ENCODE data around the gene TYW3. TPM values are rescaled to one million over a fixed set of nuclear protein-coding genes. Genes with fewer than 3 reads are reported as not detected.

The TYW3 gene
- total RNA-seq, 1 donor from 2014 or later, result 4.3 TPM

DNA sequence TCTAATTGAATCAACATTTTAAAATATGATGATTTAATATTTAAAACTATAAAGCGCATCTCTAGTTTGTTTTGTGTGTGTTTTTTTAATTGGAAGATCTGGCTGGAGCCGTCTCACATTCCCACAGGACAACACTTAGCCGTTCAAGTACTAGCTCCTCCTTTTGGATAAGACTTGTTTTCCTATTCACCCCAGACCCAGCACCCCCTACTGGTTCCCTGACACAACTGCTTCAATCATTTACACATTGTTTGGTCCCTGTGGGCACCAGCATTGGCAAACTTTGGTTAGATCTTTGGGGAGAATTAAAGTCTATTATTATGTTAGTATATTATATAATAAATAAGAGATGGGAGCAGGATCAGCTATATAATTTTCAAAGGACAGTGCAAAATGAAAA is 34.5 kb downstream of the TYW3 start:
- Mint-ChIP-seq H3K4me1 (ENCODE audit: low read depth) (no peaks in the 10 kb centered on the region), H3K36me3 (ENCODE audit: low read depth) (no peaks in the 10 kb centered on the region), H3K27me3 (ENCODE audit: low read depth) (peaks cover 17% of the 10 kb centered on the region), H3K9me3 (ENCODE audit: low read depth) (no peaks in the 10 kb centered on the region), H3K27ac (ENCODE audit: unreplicated experiment) (no peak overlapping the region), H3K4me3 (ENCODE audit: unreplicated experiment) (no peak overlapping the region)
- TF ChIP-seq, protein P1, sequence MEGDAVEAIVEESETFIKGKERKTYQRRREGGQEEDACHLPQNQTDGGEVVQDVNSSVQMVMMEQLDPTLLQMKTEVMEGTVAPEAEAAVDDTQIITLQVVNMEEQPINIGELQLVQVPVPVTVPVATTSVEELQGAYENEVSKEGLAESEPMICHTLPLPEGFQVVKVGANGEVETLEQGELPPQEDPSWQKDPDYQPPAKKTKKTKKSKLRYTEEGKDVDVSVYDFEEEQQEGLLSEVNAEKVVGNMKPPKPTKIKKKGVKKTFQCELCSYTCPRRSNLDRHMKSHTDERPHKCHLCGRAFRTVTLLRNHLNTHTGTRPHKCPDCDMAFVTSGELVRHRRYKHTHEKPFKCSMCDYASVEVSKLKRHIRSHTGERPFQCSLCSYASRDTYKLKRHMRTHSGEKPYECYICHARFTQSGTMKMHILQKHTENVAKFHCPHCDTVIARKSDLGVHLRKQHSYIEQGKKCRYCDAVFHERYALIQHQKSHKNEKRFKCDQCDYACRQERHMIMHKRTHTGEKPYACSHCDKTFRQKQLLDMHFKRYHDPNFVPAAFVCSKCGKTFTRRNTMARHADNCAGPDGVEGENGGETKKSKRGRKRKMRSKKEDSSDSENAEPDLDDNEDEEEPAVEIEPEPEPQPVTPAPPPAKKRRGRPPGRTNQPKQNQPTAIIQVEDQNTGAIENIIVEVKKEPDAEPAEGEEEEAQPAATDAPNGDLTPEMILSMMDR (IDR thresholded peaks at IDR 0.05), result peak; percentile 45
- no peak for DNase-seq (ENCODE audit: low spot score)

DNA sequence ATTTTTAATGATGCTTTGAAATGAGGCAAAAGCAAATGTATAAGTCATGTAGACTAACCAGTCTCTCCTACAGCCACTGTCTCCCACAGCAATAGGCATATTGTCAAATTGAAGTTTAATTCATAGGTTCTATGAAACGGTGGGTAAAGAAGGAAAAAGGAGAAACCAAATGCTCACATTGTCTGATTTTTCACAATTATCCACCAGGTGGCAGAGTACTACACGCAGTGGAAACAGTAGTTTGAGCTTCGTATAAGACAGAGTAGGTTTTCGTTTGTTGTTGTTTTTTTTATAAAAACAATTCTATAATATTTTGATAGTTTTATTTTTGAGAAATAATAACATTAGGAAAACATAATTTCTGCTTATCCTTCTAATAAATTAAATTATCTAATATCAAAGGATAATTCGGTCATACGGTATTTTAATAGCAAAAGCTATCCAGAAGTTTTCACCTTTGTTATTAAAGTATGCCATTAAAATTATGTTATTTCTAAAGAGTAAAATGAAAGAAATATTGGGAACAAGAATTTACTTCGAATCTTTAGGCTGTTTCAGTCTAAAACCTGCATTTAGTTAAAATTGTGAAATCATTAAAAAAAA is 39.1 kb downstream of the TYW3 start:
- no peak for DNase-seq (ENCODE audit: low spot score)
- TF ChIP-seq, protein P1 (IDR thresholded peaks at IDR 0.05), result peak; percentile 91
- H3K9me3 Mint-ChIP-seq (ENCODE audit: low read depth), result no peaks in the 10 kb centered on the region
- peaks cover 35% of the 10 kb centered on the region for H3K27me3 Mint-ChIP-seq (ENCODE audit: low read depth)
- no peaks in the 10 kb centered on the region for H3K36me3 Mint-ChIP-seq (ENCODE audit: low read depth)
- H3K4me3 Mint-ChIP-seq (ENCODE audit: unreplicated experiment), result no peak overlapping the region
- H3K4me1 Mint-ChIP-seq (ENCODE audit: low read depth), result no peaks in the 10 kb centered on the region
- H3K27ac Mint-ChIP-seq (ENCODE audit: unreplicated experiment), result no peak overlapping the region

DNA sequence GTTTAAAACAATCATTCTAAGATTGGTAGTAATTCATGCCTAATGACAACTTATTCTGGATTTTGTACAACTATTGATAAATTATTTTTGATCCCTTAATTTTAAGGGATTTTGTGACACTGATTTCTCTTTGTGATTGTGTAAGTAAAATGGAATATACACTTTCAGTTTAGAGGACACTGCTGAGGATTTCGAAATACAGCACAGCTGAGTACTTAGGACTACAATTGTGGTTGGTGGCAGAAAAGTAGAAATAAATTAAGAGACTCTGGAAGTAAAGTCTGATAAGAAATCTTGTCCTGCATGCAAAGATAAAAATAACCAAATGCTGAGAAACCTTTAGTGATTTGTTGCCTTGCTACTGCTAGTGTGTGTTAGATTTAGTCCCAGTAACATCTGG is 40.0 kb downstream of the TYW3 start:
- H3K36me3 Mint-ChIP-seq (ENCODE audit: low read depth), result no peaks in the 10 kb centered on the region
- H3K27me3 Mint-ChIP-seq (ENCODE audit: low read depth), result peaks cover 35% of the 10 kb centered on the region
- TF ChIP-seq, protein P1 (IDR thresholded peaks at IDR 0.05), result no peak
- no peaks in the 10 kb centered on the region for H3K4me1 Mint-ChIP-seq (ENCODE audit: low read depth)
- H3K27ac Mint-ChIP-seq (ENCODE audit: unreplicated experiment), result no peak overlapping the region
- no peak for DNase-seq (ENCODE audit: low spot score)
- H3K9me3 Mint-ChIP-seq (ENCODE audit: low read depth), result no peaks in the 10 kb centered on the region
- no peak overlapping the region for H3K4me3 Mint-ChIP-seq (ENCODE audit: unreplicated experiment)

DNA sequence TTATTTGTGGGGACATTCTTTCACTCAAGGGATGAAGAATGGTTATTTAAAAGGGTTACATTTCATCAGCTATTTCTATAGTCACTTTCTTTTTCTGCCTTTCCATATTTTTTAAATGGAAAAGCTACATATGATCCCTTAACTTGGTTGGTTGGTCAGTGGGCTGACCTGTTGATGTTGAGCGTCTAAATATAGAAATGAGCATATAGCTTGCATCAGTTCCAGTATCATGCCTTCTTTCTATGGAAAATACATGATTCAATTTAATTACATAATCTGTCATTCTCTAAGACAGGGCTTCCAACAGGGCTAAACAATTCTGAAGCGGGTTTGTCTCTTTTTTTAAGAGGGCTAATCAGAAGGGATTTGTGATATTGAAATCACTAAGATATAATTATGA is 40.6 kb downstream of the TYW3 start:
- TF ChIP-seq, protein P1 (IDR thresholded peaks at IDR 0.05), result no peak
- no peaks in the 10 kb centered on the region for H3K36me3 Mint-ChIP-seq (ENCODE audit: low read depth)
- H3K27ac Mint-ChIP-seq (ENCODE audit: unreplicated experiment), result no peak overlapping the region
- no peaks in the 10 kb centered on the region for H3K9me3 Mint-ChIP-seq (ENCODE audit: low read depth)
- no peaks in the 10 kb centered on the region for H3K4me1 Mint-ChIP-seq (ENCODE audit: low read depth)
- H3K27me3 Mint-ChIP-seq (ENCODE audit: low read depth), result peaks cover 35% of the 10 kb centered on the region
- no peak for DNase-seq (ENCODE audit: low spot score)
- no peak overlapping the region for H3K4me3 Mint-ChIP-seq (ENCODE audit: unreplicated experiment)

DNA sequence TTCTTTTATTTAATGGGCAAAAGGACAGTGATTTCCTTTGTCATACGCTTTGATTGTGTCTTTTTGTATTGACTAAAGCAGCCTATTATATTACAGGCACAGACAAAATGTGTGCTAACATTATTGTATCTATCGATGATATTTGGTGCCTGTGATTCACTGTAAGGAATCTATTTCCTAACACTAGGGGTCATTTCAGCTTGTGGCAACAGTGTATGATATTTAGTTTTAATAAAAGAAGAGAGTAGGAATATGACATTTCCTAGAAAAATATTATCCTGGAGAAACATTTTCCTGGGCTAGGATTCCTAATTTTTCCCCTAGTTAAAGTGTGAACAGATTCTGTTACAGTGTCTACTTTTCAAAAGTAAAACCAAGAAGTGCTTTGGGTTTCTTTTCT is 42.8 kb downstream of the TYW3 start:
- Mint-ChIP-seq H3K4me1 (ENCODE audit: low read depth) (no peaks in the 10 kb centered on the region), H3K27me3 (ENCODE audit: low read depth) (peaks cover 31% of the 10 kb centered on the region), H3K9me3 (ENCODE audit: low read depth) (no peaks in the 10 kb centered on the region), H3K36me3 (ENCODE audit: low read depth) (no peaks in the 10 kb centered on the region), H3K4me3 (ENCODE audit: unreplicated experiment) (no peak overlapping the region), H3K27ac (ENCODE audit: unreplicated experiment) (no peak overlapping the region)
- no peak for DNase-seq (ENCODE audit: low spot score)
- TF ChIP-seq, protein P1 (IDR thresholded peaks at IDR 0.05), result peak; percentile 29

All from chondrocyte (in vitro differentiated cells).